Inflammatory macrophage treated with lipopolysaccharide for 4 hours (primary cell): Measurements from ENCODE around the gene LGALS3.

Experiments used
- DNase-seq: peaks from one replicate; pipeline ENCODE4 v3.0.0-alpha.2; 2020

LGALS3 gene

GRCh38 chr14:55129086-55129427, at the start of gene LGALS3:
Gene LGALS3 (plus strand): TSS chr14:55129252. CDS start chr14:55137374, 8,122 bp downstream.
- DNase-seq = peak; percentile 87

GRCh38 chr14:55079961-55080360, 49.1 kb upstream of the LGALS3 start:
- peak; percentile 94 for DNase-seq

- peak; percentile 86 for DNase-seq
Measured at GRCh38 chr14:55084401-55085059, 44.5 kb upstream of the LGALS3 start.

DNA sequence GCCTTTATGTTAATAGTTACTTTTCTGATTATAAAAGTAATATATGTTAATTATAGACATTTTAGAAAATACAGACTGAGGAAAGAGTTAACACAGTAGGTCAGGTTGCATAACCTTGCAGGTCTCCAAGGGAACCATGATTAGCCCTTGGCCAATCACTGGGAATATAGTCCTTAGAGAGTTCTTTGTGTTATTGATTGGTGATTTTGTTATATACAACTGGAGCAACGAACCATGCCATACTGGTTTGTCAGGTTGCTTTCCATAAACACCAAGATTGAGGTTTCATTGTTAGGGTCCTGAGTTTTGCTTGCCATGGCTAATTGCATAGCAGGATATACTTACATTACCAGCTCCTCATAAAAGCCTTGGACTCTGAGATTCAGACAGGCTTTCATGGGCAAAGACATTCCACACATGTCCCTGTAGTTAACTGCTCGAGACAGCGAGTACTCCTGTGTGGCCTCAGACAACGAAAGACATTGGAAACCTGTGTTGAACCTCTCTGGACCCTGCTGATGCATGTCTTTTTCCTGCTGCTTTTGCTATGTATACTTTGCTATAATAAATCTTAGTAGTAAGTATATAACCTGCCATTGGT, 43.9 kb upstream of the LGALS3 start:
- no peak for DNase-seq

DNA sequence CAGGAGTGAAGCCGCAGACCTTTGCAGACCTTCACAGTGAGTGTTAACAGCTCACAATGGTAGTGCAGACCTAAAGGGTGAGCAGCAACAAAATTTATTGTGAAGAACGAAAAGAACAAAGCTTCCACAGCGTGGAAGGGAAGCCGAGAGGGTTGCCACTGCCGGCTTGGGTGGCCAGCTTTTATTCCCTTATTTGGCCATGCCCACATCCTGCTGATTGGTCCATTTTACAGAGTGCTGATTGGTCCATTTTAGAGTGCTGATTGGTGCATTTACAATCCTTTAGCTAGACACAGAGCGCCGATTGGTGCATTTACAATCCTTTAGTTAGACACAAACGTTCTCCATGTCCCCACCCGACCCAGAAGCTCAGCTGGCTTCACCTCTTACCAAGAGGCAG, 42.1 kb upstream of the LGALS3 start:
- no peak for DNase-seq

- no peak for DNase-seq
Measured at GRCh38 chr14:55088356-55088755, 40.7 kb upstream of the LGALS3 start.

- no peak for DNase-seq
Measured at GRCh38 chr14:55092341-55092740, 36.7 kb upstream of the LGALS3 start.

- DNase-seq = no peak
Measured at GRCh38 chr14:55094292-55095157, 34.5 kb upstream of the LGALS3 start.

DNA sequence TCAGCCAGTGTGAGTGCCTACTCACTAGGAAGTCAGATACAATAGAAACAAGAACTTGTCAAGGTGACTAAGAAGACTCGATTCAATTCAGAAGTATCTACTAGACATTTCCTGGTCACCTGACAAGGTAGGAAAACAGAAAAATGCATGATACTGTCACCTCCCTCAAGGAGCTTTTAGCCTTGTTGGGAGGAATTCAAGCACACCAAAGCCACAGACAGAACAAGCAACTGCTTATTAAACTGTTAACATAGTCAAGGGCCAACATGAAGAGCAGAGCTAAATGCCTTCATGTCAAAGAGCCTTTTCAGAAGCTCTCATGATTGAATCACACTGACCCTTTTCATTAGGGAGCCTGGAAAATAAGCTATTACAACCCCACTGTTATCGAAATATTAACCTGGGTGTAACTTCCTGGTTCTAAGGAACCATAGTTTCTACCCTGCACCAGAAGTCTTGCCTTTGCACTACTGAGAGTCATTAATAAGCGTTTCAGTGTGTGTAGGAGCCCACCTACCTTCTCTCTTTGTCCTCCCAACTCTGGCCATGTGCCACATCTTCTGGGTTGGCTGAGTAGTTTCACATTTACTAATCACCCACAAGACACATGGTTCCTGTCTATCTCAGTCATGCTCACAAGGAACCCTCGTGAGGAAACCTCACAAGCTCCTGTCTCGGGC, 31.0 kb upstream of the LGALS3 start:
- peak; percentile 98 for DNase-seq

DNA sequence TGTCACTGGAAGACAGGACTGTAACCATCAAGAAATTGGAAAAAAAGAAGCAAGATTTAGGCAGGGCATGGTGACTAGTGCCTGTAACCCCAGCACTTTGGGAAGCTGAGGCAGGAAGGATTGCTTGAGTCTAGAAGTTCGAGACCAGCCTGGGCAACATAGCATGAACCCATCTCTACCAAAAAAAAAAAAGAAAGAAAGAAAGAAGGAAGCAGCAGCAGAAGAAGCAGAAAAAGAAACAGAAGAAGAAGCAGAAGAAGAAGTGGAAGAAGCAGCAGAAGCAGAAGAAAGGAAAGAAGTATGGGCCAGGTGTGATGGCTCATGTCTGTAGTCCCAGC, 30.5 kb upstream of the LGALS3 start:
- DNase-seq = no peak

- peak; percentile 68 for DNase-seq
Measured at GRCh38 chr14:55099756-55100155, 29.3 kb upstream of the LGALS3 start.

GRCh38 chr14:55101698-55102097, 27.4 kb upstream of the LGALS3 start:
- DNase-seq = no peak

GRCh38 chr14:55102141-55102621, 26.9 kb upstream of the LGALS3 start:
- peak; percentile 91 for DNase-seq

DNA sequence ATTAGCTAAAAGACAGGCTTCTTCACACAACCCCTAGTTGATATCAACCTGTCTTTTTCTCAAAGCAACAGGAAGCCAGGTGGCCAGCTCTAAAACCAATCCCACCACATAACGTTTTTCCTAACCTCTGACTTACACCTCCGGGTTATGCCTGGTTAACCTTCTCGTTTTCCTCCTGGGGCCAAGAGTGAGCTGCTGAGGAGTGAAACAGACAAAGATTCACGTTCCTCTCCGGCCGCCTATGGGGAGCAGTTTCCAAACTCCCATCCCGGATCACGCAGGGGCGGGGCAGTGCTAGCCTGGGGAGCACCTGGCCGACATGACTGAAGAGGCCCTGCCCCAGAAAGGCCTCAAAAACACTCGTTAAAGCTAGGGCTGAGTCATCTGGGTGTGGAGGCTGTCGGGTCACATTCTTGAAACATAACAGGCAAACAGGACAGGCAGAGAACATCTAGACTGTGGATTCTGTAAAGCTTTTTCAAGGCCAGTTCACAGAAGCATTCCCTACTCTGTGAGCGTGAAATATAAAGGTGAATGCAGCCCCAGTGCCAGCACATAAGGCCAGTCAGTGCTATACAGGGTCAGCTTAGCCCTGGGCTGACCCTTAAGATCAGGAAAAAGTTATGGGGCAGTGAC, 25.9 kb upstream of the LGALS3 start:
- DNase-seq = peak; percentile 70

DNA sequence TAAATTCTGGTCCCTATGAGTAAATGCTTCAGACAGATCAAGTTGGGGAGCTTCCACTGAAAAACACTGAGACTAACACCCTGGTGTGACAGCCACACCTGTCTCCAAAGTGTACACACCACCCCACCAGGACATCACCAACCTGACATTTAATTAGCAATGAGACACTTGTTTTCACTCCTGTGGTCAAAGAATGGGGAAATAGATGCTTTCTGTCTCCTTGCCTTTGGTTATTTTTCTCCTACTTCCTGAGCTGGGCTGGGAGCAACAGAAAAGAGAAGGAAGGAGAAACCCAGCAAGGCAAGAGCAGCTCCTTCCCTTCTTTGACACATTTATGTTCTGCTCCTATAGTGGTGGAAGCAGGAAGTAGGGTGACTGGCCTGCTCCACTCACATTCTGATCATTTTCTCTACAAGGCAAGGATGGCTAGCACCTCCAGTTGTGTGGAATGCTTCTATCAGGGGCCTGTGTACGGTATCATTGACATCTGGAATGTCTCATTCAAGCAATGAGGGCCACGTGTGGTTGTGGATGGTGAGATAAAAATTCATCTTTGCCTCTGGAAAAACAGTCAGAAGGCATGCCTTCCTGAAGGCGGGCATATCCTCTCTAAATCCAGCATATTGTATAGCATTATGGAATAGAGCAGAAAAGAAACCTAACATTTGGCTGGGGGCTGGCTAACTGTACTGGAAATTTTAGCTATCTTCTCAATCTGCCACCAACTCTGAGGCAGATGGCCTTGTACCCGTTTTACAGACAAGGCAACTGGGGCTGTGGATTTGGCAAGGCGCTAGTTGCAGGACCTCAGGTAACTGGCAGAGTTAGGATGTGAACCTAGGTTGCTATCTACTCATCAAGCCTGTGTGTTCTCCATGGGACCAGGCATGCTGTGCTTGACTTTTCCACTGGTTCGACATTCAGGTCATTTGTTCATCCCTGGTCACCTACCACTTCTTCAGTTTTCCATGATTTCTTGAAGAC, 24.8 kb upstream of the LGALS3 start:
- DNase-seq = peak; percentile 79

DNA sequence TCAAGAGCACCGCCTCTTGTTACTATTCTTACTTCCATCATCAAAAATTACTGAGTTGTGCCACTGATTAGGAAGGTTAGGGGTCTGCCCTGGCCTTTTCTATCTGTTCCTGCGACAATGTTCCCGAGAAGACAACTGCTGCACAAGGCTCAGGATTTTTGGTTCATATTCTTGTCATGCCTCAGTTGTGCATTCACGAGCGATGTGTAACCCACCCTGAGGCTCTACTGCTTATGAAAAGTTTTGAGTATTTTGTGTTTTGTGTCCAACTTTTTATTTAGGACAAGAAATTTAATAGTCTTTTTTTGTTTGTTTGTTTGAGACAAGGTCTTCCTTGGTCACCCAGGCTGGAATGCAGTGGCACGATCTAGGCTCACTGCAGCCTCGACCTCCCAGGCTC, 23.1 kb upstream of the LGALS3 start:
- no peak for DNase-seq

GRCh38 chr14:55107766-55108554, 21.1 kb upstream of the LGALS3 start:
- peak; percentile 96 for DNase-seq

DNA sequence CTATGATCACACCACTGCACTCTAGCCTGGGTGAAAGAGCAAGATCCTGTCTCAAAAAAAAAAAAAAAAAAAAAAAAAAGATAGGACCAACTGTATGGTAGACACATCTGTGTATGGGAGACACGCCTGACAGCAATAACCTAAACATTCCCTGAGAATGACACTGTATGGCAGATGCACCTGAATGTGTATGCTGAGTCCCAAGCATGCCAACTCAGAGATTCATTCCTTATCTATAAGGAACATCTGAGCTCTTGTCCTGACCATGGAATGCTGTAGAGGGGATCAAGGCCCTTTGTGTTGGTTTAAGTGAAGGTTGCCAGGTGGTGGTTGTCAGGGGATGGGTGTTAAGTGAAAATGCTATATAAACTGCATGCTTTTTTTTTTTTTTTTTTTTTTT, 19.2 kb upstream of the LGALS3 start:
- no peak for DNase-seq

DNA sequence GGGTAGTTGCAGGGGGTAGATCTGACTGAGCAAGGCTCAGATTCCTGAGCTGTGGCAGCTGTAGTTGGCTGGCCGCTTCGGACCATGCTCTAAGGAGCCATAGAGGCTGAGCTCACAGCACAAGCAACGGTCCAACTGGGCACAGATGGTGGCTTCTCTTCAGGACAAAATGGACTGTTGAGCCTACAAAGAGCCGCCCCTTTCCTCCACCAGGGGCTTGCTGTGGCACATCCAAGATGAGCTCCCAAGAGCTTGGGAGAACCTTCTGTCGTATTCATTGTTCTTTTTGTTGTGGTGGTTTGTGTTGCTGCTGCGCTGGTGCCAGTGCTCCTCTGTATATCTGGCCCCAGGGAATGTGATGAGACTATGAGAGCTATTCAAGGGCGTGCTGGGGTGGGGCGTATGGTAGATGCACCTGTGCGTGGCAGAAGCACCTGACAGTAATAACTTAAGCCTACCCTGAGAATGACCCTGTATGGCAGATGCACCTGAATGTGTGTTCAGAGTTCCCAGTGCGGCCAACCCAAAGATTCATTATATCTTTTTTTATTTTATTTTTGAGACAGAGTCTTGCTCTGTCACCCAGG, 17.8 kb upstream of the LGALS3 start:
- no peak for DNase-seq

- no peak for DNase-seq
Measured at GRCh38 chr14:55114720-55115119, 14.3 kb upstream of the LGALS3 start.
